ENCODE results near the gene GOLGA1. TPM values are rescaled to one million over a fixed set of nuclear protein-coding genes. Genes with fewer than 3 reads are reported as not detected.

GOLGA1 gene
- total and polyA plus RNA-seq, 2 of the 13 experiments (the other 11 are each of a cell fraction or from before 2014, with no cell fraction given) = 12.7 to 15.9 TPM

DNA sequence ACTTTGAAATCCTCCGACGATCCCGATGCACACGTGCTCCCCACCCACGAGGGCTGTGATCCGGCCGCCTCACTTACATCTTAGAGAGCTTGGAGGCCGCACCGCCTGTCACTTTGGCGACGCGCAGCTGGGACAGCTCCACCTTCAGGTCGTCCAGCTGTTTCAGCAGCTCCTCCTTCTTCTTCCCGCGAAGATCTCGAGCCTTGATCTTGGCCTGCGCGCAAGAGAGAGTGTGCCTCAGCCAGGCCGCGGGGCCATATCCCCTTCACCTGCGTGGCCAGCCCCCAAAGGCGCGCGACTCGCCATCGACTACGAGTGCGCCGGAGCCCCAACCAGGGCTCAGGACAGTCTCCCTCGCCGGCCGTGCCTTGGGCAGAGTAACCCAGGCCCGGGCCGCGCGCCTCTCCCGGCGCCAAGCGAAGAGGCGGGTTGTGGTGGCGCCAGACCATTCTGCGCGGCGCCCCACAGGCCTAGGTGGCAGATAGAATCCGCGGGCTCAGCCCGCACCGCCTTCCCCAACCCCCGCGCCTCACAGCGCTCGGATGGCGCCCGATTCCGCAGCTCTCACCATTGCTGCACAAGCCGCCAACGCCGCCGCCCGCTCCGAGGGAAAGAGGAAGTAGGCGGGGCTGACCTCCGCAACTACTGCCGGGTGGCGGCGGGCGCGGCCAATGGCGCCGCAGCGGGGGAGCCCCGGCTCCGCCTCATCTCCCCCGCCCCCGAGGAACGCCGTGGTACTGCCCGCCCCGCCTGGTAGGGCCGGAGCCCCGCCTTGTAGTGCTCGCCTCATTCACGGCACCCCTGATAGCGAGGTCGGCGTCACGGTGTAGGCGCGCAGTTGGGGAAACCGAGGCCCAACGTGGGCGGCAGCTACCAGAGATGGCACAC is 79.3 kb downstream of the GOLGA1 start, which contains the start of the genes ARPC5L and RPL35 (continued):
- TF ChIP-seq ZNF318 (CRISPR knock-in tag; IDR thresholded peaks at IDR 0.05) (no peak; the same call in 1 of the 2 replicates), GATA4 (IDR thresholded peaks at IDR 0.05; ENCODE audit: borderline replicate concordance, low read depth) (peak; percentile 29; the same call in 1 of the 2 replicates), MAFF (IDR thresholded peaks at IDR 0.05; ENCODE audit: low read depth, low read length) (no peak), ATF3 (CRISPR knock-in tag; IDR thresholded peaks at IDR 0.05) (no peak), ZNF510 (CRISPR knock-in tag; IDR thresholded peaks at IDR 0.05; ENCODE audit: low read depth) (no peak), ELF3 (CRISPR knock-in tag; IDR thresholded peaks at IDR 0.05) (peak; percentile 63), CHCHD3 (CRISPR knock-in tag; IDR thresholded peaks at IDR 0.05) (peak; percentile 84), ETV5 (CRISPR knock-in tag; IDR thresholded peaks at IDR 0.05; ENCODE audit: borderline replicate concordance) (peak; percentile 35; the same call in 1 of the 2 replicates), SP2 (CRISPR knock-in tag; IDR thresholded peaks at IDR 0.05) (peak; percentile 86), ZNF256 (CRISPR knock-in tag; conservative IDR thresholded peaks at IDR 0.05) (peak; percentile 18; the same call in 1 of the 2 replicates), ZNF777 (CRISPR knock-in tag; IDR thresholded peaks at IDR 0.05) (peak; percentile 73; the same call in 1 of the 2 replicates), ZNF577 (CRISPR knock-in tag; IDR thresholded peaks at IDR 0.05; ENCODE audit: borderline replicate concordance, low read depth) (no peak), SNAPC2 (CRISPR knock-in tag; IDR thresholded peaks at IDR 0.05) (no peak), CTCF (CRISPR knock-in tag; IDR thresholded peaks at IDR 0.05) (peak; percentile 40), SATB2 (CRISPR knock-in tag; IDR thresholded peaks at IDR 0.05) (0 out of 2 replicates have a peak, but pooled peaks have one; percentile 58), U2AF2 (IDR thresholded peaks at IDR 0.05; ENCODE audit: low read depth, low read length) (no peak), FOXP1 (IDR thresholded peaks at IDR 0.05) (no peak), FOXP1 (CRISPR knock-in tag; IDR thresholded peaks at IDR 0.05) (no peak)
- TF ChIP-seq, protein P1, sequence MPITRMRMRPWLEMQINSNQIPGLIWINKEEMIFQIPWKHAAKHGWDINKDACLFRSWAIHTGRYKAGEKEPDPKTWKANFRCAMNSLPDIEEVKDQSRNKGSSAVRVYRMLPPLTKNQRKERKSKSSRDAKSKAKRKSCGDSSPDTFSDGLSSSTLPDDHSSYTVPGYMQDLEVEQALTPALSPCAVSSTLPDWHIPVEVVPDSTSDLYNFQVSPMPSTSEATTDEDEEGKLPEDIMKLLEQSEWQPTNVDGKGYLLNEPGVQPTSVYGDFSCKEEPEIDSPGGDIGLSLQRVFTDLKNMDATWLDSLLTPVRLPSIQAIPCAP (CRISPR knock-in tag; IDR thresholded peaks at IDR 0.05; ENCODE audit: low read depth) = no peak

All from HepG2 (cell line).